Measurements from ENCODE around the gene RAB40AL. TPM values are rescaled to one million over a fixed set of nuclear protein-coding genes. Genes with fewer than 3 reads are reported as not detected.
A peak's percentile ranks its signal among the peaks of the same experiment; 100 is the strongest.
"Not testable (repeated sequence)": the region's sequence is repeated elsewhere in the genome, so short reads cannot be mapped to it uniquely, and the experiment has no call there.

RAB40AL gene, protein sequence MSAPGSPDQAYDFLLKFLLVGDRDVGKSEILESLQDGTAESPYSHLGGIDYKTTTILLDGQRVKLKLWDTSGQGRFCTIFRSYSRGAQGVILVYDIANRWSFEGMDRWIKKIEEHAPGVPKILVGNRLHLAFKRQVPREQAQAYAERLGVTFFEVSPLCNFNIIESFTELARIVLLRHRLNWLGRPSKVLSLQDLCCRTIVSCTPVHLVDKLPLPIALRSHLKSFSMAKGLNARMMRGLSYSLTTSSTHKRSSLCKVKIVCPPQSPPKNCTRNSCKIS
- total RNA-seq (1 to 10 TPM; 3.8 to 4.3 TPM), polyA plus RNA-seq (ENCODE audit: insufficient read depth, low read depth, low replicate concordance) (not detected)
- long read RNA-seq, donor 1, partial matches to known transcripts, result 0 of 2 reads
- long read RNA-seq, donor 1, other reads (novel, unspliced or antisense), result 0 of 2 reads
- long read RNA-seq, donor 2, result 0 reads

DNA sequence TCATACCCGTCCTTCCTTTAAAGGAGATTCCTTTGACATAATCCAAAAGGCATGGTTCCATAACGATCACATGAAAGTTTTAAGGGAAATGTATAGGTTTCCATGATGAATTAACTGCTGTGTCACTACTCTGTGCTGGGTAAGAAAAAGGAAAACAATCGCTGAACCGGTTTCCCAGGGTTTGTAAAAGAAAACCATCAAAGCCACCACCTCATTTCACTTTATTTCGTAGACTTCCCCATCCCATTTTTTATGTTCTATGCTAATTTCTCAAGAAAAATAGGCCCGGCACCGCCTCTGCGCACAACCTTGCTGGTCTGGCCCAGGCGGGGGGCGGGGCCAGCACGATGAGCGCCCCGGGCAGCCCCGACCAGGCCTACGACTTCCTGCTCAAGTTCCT is at the start of gene RAB40AL:
Gene RAB40AL (plus strand): TSS at position 301 of the 400 bp plus-strand sequence. CDS start 47 bp downstream, at position 348.
- intact Hi-C loops (cut with DNase I; ENCODE audit: low total_unique reads); H3K4me3 ChIP-seq; H3K4me1 ChIP-seq; H3K27me3 ChIP-seq; H3K27ac ChIP-seq; H3K9me3 ChIP-seq; DNase-seq; H3K36me3 ChIP-seq (ENCODE audit: low read depth, missing control alignments): not testable (repeated sequence)
- WGBS, 2 donors, result 70 to 86% methylated on average over 6 to 15 of the region's 15 CpGs

DNA sequence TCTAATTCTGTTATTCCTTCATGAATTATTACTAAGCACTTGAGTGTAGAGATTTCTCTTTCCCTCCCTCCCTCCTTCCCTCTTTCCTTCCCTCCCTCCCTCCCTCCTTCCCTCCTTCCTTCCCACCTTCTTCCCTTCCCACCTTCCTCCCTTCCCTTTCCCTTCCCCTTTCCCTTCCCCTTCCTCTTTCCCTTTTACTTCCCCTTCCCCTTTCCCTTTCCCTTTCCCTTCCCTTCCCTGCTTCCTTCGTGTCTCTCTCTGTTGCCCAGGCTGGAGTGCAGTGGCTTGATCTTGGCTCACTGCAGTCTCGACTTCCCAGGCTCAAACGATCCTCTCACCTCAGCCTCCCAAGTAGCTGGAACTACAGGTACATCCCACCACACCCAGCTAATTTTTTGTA is 49.4 kb upstream of the RAB40AL start:
- H3K27ac ChIP-seq, result no peak overlapping the region
- no peaks in the 10 kb centered on the region for H3K27me3 ChIP-seq
- no peaks in the 10 kb centered on the region for H3K4me1 ChIP-seq
- WGBS, 2 donors, result 92 to 100% methylated on average over 3 of the region's 3 CpGs
- no peaks in the 10 kb centered on the region for H3K9me3 ChIP-seq
- intact Hi-C loops (cut with DNase I; ENCODE audit: low total_unique reads), result no loop called here
- no peak for DNase-seq
- no peak overlapping the region for H3K4me3 ChIP-seq
- TF ChIP-seq, protein P1, sequence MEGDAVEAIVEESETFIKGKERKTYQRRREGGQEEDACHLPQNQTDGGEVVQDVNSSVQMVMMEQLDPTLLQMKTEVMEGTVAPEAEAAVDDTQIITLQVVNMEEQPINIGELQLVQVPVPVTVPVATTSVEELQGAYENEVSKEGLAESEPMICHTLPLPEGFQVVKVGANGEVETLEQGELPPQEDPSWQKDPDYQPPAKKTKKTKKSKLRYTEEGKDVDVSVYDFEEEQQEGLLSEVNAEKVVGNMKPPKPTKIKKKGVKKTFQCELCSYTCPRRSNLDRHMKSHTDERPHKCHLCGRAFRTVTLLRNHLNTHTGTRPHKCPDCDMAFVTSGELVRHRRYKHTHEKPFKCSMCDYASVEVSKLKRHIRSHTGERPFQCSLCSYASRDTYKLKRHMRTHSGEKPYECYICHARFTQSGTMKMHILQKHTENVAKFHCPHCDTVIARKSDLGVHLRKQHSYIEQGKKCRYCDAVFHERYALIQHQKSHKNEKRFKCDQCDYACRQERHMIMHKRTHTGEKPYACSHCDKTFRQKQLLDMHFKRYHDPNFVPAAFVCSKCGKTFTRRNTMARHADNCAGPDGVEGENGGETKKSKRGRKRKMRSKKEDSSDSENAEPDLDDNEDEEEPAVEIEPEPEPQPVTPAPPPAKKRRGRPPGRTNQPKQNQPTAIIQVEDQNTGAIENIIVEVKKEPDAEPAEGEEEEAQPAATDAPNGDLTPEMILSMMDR (IDR thresholded peaks at IDR 0.05), result no peak
- no peak for TF ChIP-seq POLR2A (IDR thresholded peaks at IDR 0.05)
- H3K36me3 ChIP-seq (ENCODE audit: low read depth, missing control alignments), result no peaks in the 10 kb centered on the region

DNA sequence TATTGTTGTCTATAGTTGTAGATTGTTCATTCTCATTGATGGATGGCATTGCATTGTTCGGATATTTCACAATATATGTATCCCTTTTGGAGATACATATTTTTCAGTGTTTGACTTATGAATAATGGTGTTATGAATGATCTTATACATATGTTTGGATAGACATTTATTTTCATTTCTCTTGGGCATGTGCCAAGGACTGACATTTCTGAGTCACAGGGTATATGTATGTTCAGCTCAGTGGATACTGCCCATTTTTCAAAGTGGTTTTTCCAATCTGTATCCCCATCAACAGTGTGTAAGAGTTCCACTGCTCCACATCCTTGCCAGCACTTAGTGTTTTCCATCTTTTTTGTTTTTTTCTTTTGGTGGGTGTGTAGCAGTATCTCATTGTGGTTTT is 45.0 kb upstream of the RAB40AL start:
- H3K4me1 ChIP-seq, result no peaks in the 10 kb centered on the region
- WGBS, 2 donors, result 100% methylated on average over 1 of the region's 1 CpG
- H3K4me3 ChIP-seq, result no peak overlapping the region
- intact Hi-C loops (cut with DNase I; ENCODE audit: low total_unique reads), result no loop called here
- no peaks in the 10 kb centered on the region for H3K27me3 ChIP-seq
- no peaks in the 10 kb centered on the region for H3K9me3 ChIP-seq
- TF ChIP-seq, protein P1 (IDR thresholded peaks at IDR 0.05), result no peak
- TF ChIP-seq POLR2A (IDR thresholded peaks at IDR 0.05), result no peak
- H3K27ac ChIP-seq, result no peak overlapping the region
- no peaks in the 10 kb centered on the region for H3K36me3 ChIP-seq (ENCODE audit: low read depth, missing control alignments)
- DNase-seq, result no peak

DNA sequence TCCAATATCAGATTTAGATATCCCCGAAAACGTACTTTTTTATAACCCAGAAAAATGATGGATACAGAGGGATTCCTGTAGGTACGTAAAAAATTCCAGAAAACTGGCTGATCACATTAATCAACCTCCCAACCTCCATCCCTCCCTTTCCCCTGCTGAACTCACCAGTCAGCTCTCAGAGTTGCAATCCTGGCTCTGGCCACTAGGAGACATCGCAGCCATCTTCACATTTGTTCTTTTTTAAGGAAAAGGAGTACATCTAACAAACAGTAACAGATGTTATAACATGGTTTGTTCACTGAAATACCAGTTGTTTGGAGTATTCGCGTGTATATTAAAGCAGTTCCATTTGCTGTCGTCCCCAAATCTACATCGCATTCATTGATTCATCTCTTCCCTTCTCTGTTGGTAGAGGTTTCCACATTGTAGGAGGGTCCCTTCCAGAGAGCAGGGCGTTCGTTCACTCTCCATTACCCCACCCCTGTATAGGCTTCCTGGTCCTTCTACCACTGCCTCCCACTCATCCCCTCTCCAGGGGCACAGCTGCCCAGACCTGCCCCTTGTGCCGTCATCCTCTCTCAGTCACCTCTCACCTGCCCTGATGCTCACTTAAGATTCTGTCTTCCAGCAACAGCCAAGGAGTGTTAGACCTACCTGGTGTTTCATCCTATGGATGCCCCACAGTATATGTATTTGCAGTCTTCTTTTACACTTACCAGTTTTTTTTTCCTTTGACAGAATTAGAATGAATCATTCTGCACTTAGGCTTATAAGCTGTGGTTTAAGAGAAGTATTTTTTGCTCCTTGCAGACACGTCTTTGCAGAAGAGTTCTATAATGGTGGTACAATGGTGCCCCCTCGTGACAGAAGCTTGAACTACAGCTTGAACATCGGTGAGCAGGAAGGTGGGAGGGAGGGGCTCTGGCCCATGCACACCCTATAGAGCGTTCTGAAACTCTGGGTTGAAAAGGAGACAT is 36.8 kb upstream of the RAB40AL start:
- Histone ChIP-seq H3K9me3 (no peaks in the 10 kb centered on the region), H3K27me3 (no peaks in the 10 kb centered on the region), H3K4me3 (no peak overlapping the region), H3K4me1 (no peaks in the 10 kb centered on the region), H3K36me3 (ENCODE audit: low read depth, missing control alignments) (no peaks in the 10 kb centered on the region), H3K27ac (no peak overlapping the region)
- intact Hi-C loops (cut with DNase I; ENCODE audit: low total_unique reads), result no loop called here
- TF ChIP-seq POLR2A (IDR thresholded peaks at IDR 0.05), result no peak
- TF ChIP-seq, protein P1 (IDR thresholded peaks at IDR 0.05), result peak; percentile 14 to 41 (median 39)
- peak; percentile 76 for DNase-seq
- 21 to 36% methylated on average over 10 to 15 of the region's 15 CpGs for WGBS, 2 donors

DNA sequence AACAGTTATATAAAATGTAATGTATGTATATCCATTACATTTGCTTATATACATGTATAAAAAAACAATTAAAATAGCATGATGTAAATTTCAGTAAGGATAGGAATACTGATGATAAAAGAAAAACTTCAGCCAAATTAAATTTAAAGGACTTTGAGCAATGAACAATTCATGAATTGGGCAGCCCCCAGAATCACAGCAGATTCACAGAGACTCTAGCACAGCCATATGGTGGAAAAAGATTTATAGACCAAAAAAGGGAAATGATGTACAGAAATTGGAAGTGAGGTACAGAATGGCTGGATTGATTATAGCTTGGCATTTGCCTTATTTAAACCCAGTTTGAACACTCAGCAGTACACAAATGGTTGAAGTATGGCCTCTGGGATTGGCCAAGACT is 34.7 kb upstream of the RAB40AL start:
- DNase-seq, result no peak
- Histone ChIP-seq H3K4me3 (no peak overlapping the region), H3K27me3 (no peaks in the 10 kb centered on the region), H3K27ac (no peak overlapping the region), H3K4me1 (no peaks in the 10 kb centered on the region), H3K9me3 (no peaks in the 10 kb centered on the region), H3K36me3 (ENCODE audit: low read depth, missing control alignments) (no peaks in the 10 kb centered on the region)
- TF ChIP-seq POLR2A (IDR thresholded peaks at IDR 0.05), result no peak
- TF ChIP-seq, protein P1 (IDR thresholded peaks at IDR 0.05), result no peak
- intact Hi-C loops (cut with DNase I; ENCODE audit: low total_unique reads), result no loop called here

All from testis (tissue), 5 donors.